Measurements from ENCODE around the gene GDPGP1.
"Not testable (repeated sequence)": the region's sequence is repeated elsewhere in the genome, so short reads cannot be mapped to it uniquely, and the experiment has no call there.

GDPGP1 gene, protein sequence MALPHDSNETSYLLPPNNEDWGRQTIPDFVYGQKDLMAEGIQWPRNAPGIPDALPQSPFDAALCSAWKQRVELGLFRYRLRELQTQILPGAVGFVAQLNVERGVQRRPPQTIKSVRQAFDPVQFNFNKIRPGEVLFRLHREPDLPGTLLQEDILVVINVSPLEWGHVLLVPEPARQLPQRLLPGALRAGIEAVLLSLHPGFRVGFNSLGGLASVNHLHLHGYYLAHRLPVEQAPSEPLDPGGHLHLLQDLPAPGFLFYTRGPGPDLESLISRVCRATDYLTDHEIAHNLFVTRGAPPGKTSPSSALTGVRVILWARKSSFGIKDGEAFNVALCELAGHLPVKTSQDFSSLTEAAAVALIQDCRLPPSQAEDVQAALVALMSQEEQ

GRCh38 chr15:90234096-90234988 is at the start of gene GDPGP1:
GDPGP1 (plus strand) TSS chr15:90234209; CDS start chr15:90240909, 6,700 bp downstream.
- no peak for FAIRE-seq

GRCh38 chr15:90184786-90185704 is 49.0 kb upstream of the GDPGP1 start:
- FAIRE-seq, result no peak

GRCh38 chr15:90187257-90187868 is 46.6 kb upstream of the GDPGP1 start:
- FAIRE-seq, result no peak

GRCh38 chr15:90188065-90188464 is 45.9 kb upstream of the GDPGP1 start:
- FAIRE-seq, result not testable (repeated sequence)

DNA sequence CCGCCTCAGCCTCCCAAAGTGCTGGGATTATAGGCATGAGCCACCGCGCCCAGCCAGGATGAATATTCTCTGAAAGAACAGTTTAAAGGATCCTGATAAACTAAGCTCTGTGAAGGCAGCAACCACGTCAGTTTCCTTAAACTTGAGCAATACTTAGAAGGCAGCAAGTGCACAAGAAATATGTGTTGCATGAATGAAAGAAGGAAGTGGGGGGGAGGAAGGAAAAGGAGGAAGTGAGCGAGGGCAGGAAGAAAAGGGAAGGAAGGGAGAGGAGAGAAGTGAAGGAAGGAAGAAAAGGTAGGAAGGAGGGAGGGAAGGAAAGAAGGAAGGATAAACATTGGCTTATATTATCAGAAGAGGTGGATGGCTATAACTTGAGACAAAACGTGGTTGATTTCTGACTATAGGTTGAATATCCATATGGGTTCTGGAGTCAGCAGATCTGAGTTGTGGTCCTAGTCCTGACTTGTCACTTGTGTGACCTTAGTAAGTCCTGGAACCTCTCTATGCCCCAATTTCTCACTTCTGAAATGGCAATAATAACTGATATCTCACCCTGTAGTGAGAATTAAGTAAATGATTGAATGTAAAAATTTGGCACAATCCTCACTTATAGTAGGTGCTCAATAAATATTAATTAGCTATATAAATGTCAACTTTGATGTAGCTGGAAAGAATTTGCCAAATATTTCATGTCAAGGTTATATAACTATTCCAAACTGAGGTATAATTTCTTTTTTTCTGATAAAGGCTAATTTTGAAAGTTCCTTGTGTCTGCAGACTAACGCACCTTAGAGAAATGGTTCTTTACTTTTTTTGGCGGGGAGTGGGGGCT is 44.9 kb upstream of the GDPGP1 start:
- FAIRE-seq, result no peak

DNA sequence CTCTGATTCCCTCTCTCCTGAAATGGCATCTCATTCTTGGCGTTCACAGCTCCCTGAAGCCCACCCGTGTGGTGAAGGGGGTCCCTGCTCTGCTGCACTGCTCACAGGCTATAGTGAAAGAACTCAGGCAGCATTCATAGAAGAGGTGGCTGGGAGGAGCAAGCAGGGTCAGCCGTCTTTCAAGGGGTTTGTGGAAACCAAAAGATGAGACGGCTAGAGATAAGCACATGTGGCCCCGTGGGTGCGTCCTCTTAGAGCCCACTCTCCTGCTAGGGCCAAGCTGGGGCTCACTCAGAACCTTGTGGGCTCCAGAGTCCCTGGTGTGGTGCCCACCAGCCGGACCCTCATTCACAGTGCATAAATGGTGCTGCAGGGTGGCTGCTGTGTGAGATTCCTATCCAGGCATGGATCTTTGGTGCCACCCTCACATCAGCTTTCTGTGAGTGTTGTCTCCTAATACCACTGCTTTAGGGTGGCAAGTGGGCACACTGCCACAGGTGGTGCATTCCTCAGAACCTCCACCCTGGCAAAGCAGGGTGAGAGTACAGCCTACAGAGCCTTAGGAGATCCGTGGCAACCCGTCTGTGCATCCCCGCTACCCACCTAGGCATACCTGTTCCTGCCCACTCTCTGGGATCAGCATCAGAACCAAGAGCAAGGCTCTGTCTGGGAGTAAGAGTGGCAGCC is 44.1 kb upstream of the GDPGP1 start:
- FAIRE-seq, result no peak

DNA sequence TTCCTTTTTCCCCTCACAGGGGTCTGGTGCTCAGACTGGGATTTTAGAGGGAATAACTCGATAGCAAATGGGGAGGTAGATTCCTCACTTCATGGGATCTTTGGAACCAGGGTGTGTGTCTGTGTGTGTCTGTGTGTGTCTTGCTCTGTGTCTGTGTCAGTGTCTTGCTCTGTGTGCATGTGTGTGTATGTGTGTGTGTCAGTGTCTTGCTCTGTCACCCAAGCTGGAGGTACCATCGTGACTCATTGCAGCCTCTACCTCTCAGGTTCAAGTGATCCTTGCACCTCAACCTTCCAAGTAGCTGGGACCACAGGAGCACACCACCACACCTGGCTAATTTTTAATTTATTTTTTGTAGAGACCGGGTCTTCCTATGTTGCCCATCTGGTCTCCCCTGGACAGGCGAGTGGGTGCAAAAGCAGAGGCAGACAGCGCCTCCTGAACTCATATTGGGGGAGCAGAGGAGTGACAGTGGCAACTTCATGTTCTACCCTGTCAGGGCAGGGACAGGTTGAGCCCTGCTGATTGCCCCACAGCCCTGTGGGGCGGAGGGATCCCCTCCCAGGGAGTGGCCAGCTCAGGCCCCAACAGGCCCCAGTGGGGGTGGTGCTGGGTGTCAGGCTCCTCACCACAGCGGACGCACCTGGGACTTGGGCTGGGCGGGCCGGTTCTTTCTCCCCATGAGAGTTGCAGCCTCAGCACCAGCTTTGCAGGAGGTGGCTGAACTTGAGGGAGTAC is 43.2 kb upstream of the GDPGP1 start:
- no peak for FAIRE-seq

DNA sequence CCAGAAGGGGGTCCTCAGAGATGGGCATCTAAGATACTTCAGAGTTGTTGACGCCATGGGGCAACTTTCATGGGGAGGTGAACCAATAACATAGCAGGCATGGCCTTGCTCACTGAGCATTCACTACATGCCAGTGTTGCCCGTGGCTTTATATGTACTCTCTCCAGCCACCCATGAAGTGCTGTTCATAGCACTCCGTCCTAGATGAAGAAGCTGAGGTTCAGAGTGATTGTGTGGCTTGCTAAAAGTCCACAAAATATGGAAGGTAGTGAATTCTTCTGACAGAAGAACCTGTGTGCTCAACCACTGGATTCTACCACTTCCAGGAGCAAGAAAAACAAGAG is 42.7 kb upstream of the GDPGP1 start:
- FAIRE-seq, result no peak

DNA sequence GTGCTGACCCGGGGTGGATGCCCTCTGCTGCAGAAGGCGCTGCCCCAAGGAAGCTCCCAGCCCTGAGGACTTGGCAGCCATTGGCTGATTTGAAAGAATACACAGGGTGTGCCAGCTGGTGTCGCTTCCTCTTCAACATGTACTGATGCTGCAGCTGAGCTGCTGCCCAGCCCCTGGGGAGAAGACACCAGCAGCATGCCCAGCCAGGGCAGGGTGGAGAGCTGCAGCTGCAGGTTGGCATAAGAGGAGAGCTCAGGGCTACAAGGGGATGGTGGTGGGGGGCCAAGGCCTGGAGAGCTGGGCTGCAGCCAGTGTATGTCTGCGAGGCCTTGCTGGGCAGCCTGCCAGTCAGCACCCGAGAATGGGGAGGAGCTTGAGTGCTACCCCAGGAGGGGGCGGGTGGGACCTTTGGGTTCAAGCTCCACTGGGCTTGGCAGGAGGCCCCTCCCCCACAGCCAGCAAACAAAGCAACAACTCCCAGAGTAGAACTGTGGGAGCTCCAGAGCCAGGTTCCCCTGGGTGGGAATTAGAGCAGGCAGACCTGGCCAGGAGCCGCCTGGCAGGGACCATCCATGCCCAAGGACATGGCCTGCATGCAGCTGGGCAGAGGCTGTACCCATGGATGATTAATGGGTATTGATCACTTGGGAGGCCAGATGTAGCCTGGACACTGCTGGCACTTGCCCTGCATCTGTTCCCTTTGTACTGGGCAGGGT is 42.1 kb upstream of the GDPGP1 start:
- FAIRE-seq, result no peak

- FAIRE-seq, result no peak
Observed at GRCh38 chr15:90192961-90193786, 40.8 kb upstream of the GDPGP1 start.

DNA sequence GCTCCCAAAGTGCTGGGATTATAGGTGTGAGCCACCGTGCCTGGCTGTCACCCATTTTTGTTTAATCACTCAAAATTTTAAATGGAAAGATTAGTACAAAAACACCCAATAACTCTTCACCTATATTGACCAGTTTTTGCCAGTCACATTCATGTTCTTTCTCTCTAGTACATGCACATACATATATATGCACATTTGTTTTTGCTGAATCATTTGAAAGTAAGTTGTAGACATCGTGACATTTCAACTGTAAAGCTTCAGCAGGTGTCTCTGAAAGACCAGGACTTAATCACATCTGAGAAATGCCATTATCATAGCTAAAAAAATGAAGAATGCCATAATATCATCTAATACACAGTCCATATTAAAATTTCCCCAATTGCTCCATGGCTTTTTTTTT is 39.4 kb upstream of the GDPGP1 start:
- no peak for FAIRE-seq

GRCh38 chr15:90200534-90201129 is 33.4 kb upstream of the GDPGP1 start:
- no peak for FAIRE-seq

DNA sequence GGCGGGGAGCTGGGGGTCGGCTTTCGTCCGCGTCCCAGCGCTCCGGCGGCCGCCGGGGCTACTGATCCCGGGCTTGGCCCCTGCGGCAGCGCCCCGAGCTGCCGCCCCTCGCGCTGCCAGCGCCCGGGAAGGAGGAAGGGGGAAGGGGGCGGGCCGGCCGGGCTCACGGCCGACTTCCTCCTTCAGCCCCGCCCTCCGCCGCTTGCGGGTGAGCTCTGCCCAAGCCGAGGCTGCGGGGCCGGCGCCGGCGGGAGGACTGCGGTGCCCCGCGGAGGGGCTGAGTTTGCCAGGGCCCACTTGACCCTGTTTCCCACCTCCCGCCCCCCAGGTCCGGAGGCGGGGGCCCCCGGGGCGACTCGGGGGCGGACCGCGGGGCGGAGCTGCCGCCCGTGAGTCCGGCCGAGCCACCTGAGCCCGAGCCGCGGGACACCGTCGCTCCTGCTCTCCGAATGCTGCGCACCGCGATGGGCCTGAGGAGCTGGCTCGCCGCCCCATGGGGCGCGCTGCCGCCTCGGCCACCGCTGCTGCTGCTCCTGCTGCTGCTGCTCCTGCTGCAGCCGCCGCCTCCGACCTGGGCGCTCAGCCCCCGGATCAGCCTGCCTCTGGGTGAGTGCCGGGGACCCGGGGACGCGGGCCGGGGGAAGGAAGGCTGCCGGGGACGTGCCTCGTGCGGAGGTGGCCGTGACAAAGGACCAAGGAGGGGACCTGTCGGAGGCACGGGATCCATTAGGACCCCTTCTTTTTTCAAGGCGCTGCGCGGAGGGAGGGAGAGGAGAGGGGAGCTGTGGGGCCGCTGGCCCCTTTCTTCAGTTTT is 32.7 kb upstream of the GDPGP1 start, which contains the start of gene SEMA4B:
SEMA4B (plus strand) TSS at position 201 of the 814 bp plus-strand sequence; CDS start at position 450, 249 bp downstream.
- no peak for FAIRE-seq

DNA sequence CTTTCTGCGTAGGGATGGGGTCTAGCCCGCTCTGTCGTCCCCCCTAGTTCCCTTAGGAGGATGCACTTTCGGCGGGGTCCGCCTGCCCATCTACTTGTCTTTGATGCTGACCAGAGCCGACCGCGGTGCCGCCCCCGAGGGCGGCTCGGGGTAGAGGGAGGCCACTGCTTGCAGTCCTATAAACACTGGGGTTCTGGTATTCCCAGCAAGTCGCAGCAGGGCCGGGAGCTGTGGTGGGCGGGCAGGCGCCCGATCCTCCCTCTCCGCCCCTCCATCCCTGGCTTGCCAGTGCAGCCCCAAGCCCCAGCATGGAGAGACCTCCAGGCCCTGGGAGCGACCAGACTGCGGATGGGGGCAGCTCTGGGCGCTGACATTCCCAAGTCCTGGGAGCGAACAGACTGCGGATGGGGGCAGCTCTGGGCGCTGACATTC is 32.0 kb upstream of the GDPGP1 start:
- FAIRE-seq, result no peak

- no peak for FAIRE-seq
Observed at GRCh38 chr15:90202929-90203328, 31.1 kb upstream of the GDPGP1 start.

DNA sequence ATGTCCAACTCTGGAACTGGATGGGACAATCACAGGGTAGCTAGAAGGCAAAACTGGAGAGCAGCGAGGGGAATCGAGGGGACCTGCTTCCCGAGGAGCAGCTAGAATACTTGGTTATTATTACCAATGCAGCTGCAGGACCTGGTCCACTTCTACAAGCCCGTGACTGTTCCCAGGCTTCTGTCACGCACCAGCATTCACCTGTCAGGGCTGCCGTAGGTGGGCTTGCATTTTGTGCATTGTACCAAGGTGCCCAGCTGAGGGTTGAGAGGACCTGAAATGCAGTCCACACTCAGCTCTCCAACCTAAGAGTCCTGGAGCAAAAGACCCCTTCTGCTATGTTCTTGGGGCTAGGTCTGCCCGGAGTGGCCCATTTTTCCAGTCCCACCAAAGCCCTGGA is 30.5 kb upstream of the GDPGP1 start:
- FAIRE-seq, result no peak

DNA sequence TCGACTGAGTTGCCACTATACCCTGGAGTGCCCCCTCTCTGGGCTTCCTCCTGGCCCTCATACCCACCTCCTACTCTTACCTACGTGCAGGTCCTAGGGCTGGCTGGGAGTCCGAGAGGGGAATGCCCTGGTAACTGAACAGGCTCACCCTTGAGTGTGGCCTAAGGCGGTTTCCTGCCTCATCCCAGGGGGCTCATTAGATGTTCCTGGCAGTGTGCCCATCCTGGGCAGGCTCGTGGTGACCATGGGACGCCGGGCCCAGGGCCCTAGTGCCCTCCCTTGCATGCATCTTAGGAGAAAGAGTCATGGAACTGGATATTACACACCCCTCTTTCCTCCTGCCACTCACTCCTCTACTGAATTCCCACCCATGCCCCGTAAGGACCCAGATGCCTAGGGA is 30.1 kb upstream of the GDPGP1 start:
- FAIRE-seq, result no peak
